ENCODE results near the gene ABCA12.

The ABCA12 gene

DNA sequence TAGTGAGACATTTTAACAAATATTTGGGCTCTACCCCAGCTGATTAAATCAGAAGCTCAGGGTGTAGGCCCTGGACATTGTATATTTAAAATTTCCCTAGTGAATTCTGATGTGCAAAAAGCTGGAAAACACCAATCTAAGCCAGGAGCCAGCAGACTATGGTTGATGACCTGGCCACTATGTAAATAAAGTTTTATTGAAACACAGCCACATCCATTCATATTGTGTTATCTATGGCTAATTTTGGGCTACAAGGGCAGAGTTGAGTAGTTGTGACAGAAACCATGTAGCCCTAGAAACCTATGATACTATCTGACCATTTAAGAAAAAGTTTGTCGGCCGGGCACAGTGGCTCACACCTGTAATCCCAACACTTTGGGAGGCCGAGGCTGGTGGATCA, 243.0 kb downstream of the ABCA12 start:
- TF ChIP-seq FOXP2 (optimal IDR thresholded peaks at IDR 0.05; ENCODE audit: borderline replicate concordance, extremely low read depth, extremely low read length, insufficient read depth), result no peak
- TF ChIP-seq, protein P1, sequence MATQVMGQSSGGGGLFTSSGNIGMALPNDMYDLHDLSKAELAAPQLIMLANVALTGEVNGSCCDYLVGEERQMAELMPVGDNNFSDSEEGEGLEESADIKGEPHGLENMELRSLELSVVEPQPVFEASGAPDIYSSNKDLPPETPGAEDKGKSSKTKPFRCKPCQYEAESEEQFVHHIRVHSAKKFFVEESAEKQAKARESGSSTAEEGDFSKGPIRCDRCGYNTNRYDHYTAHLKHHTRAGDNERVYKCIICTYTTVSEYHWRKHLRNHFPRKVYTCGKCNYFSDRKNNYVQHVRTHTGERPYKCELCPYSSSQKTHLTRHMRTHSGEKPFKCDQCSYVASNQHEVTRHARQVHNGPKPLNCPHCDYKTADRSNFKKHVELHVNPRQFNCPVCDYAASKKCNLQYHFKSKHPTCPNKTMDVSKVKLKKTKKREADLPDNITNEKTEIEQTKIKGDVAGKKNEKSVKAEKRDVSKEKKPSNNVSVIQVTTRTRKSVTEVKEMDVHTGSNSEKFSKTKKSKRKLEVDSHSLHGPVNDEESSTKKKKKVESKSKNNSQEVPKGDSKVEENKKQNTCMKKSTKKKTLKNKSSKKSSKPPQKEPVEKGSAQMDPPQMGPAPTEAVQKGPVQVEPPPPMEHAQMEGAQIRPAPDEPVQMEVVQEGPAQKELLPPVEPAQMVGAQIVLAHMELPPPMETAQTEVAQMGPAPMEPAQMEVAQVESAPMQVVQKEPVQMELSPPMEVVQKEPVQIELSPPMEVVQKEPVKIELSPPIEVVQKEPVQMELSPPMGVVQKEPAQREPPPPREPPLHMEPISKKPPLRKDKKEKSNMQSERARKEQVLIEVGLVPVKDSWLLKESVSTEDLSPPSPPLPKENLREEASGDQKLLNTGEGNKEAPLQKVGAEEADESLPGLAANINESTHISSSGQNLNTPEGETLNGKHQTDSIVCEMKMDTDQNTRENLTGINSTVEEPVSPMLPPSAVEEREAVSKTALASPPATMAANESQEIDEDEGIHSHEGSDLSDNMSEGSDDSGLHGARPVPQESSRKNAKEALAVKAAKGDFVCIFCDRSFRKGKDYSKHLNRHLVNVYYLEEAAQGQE (IDR thresholded peaks at IDR 0.05; ENCODE audit: insufficient read depth in 1 of 2, low read depth in 2 of 2, low read length in 2 of 2), result no peak
- TF ChIP-seq POLR2AphosphoS5 (IDR thresholded peaks at IDR 0.05; ENCODE audit: low read depth, low read length), result no peak
- TF ChIP-seq SIN3A (IDR thresholded peaks at IDR 0.05; ENCODE audit: borderline replicate concordance, insufficient read depth, low read length), result no peak
- TF ChIP-seq TAF1 (IDR thresholded peaks at IDR 0.05; ENCODE audit: borderline replicate concordance, insufficient read depth, low read length), result no peak

DNA sequence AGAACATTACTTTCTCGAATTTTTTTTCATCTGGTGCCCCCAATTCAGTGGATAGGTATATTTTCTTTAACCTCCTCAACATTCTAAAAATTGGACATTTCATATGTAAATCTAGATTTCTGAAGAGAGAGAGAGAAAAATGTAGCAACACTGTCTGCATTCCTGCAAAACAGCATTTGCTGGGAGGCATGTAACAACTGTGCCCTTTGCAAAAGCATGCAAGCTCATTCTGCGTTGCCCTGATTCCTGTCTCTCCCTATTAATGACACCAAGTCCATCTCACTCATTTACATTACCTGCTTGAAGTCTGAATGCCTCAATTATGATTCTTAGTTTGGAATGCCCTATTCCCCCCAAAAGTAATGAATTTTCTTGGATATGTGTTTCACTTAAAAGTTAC, 249.1 kb downstream of the ABCA12 start:
- TF ChIP-seq SIN3A (IDR thresholded peaks at IDR 0.05; ENCODE audit: borderline replicate concordance, insufficient read depth, low read length) (no peak), TAF1 (IDR thresholded peaks at IDR 0.05; ENCODE audit: borderline replicate concordance, insufficient read depth, low read length) (no peak), POLR2AphosphoS5 (IDR thresholded peaks at IDR 0.05; ENCODE audit: low read depth, low read length) (no peak), FOXP2 (optimal IDR thresholded peaks at IDR 0.05; ENCODE audit: borderline replicate concordance, extremely low read depth, extremely low read length, insufficient read depth) (no peak)
- TF ChIP-seq, protein P1 (IDR thresholded peaks at IDR 0.05; ENCODE audit: insufficient read depth in 1 of 2, low read depth in 2 of 2, low read length in 2 of 2), result no peak

DNA sequence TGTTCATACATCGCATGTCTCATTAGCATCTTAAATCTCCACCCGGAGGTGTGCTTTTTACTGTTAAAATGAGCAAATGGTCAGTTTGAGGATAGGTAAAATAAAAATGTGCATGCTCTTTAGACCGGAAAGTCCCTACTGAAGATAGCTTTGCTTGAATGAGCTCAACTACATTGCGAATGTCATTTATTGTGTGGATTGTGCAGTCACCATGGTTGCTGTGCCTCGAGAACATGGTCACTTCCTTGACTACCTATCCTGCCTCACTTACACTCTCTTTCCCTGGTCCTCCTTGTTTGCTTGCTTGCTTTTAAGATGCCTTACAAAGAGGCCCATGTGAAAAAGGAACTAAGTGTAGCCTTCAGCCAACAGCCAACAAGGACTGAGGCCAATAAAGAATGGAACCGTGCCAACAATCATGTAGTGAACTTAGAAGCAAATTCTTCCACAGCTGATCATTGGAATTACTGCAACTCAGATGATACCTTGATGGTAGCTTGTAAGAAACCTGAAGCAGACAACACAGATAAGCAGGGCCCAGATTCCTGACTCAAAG, 256.7 kb downstream of the ABCA12 start:
- TF ChIP-seq POLR2AphosphoS5 (IDR thresholded peaks at IDR 0.05; ENCODE audit: low read depth, low read length) (no peak), SIN3A (IDR thresholded peaks at IDR 0.05; ENCODE audit: borderline replicate concordance, insufficient read depth, low read length) (no peak), TAF1 (IDR thresholded peaks at IDR 0.05; ENCODE audit: borderline replicate concordance, insufficient read depth, low read length) (no peak), FOXP2 (optimal IDR thresholded peaks at IDR 0.05; ENCODE audit: borderline replicate concordance, extremely low read depth, extremely low read length, insufficient read depth) (no peak)
- TF ChIP-seq, protein P1 (IDR thresholded peaks at IDR 0.05; ENCODE audit: insufficient read depth in 1 of 2, low read depth in 2 of 2, low read length in 2 of 2), result no peak

Measured in PFSK-1 (cell line).